ENCODE measurements around the gene TBC1D19.
A peak's percentile ranks its signal among the peaks of the same experiment; 100 is the strongest.
"Not testable (repeated sequence)": the region's sequence is repeated elsewhere in the genome, so short reads cannot be mapped to it uniquely, and the experiment has no call there.

The TBC1D19 gene

GRCh38 chr4:26583865-26584652 is at the start of gene TBC1D19:
Gene TBC1D19, plus strand, starts transcription at chr4:26584084. Its CDS starts 110 bp downstream, at chr4:26584194.
- peak; percentile 93 for DNase-seq (ENCODE audit: low spot score)

GRCh38 chr4:26542991-26543390 is 40.9 kb upstream of the TBC1D19 start:
- DNase-seq (ENCODE audit: low spot score): no peak

GRCh38 chr4:26544421-26544820 is 39.5 kb upstream of the TBC1D19 start:
- DNase-seq (ENCODE audit: low spot score): no peak

DNA sequence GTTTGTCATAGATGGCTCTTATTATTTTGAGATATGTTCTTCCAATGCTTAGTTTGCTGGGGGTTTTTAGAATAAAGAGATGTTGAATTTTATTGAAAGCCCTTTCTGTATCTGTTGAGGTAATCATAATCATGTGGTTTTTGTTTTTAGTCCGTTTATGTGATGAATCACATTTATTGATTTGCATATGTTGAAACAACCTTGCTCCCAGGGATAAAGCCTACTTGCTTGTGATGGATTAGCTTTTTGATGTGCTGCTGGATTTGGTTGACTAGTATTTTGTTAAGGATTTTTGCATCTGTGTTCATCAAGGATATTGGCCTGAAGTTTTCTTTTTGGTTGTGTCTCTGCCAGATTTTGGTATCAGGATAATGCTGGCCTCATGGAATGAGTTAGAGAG is 35.5 kb upstream of the TBC1D19 start:
- DNase-seq (ENCODE audit: low spot score): not testable (repeated sequence)

- DNase-seq (ENCODE audit: low spot score): no peak
Observed at GRCh38 chr4:26557164-26557563, 26.7 kb upstream of the TBC1D19 start.

DNA sequence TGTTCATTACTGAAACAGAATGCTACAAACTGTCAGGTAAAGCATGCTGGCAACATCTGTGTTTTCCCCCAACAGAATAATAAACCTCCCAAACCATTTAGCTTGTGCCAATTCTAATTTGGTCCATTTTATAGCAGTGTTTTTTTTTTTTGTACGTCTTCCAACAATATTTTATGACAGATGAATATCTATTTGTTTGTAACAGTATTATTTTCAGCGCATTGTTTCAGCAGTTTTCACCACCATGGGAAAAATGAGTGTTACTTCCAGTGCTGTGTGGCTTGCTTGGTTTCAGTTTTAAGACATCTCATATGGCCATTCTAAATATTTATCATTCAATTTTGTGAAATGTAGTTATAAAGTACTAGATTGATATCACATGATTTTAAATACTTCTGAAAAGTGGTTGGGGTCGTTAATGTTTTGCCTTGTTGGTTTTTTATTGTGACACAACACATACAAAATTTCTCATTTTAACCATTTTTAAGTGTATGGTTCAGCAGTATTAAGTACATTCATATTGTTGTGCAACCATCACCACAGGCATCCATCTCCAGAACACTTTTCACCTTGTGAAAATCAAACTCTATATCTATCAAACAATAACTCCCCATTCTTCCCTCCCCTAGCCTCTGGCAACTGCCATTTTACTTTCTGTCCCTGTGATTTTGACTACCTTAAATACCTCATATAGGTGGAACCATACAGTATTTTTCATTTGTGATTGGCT is 25.6 kb upstream of the TBC1D19 start:
- DNase-seq (ENCODE audit: low spot score): no peak

DNA sequence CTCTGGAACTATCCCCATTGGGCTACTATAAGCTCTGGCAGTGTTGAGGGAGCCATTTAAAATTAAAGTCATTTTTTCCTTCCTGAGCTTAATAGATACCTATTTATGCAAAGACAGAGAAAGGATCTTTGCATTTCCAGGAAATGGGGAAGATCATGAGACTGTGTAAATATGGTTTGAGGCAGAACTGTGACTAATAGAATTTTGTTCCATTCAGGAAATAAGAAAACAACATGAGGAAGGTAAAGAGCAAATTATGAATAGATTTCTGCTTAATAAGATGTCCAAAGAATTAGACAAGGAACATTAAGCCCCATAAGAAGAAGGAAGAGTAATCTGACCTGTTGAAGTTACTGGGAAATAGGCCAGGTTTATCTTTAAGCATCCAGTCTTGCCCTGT is 17.8 kb upstream of the TBC1D19 start:
- DNase-seq (ENCODE audit: low spot score): no peak

DNA sequence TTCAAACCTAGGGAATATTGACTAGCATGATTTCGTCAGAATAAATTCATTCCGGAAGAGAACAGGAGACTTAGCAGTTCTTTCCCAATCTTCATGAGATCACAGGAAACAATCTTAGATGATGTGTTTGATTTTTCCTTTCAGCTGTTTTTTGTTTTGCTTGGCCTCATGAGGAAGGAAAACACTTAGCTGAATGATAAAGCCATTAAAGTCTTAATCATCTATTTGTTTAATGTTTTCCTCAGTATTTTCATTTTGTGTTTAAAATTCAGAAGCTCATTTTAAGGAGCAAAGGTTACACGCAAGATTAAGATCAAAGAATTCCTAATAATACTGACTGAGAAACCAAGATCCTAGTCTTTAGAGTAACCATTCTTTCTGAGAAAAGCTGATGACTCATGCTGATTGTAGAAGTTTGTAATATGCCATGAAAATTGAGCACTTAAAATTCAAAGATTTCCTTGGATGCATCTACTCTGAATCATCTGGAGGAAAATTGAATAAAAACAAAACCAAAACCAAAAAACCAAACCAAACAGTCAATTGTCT is 15.4 kb upstream of the TBC1D19 start:
- DNase-seq (ENCODE audit: low spot score): no peak

GRCh38 chr4:26570596-26570995 is 13.3 kb upstream of the TBC1D19 start:
- no peak for DNase-seq (ENCODE audit: low spot score)

- no peak for DNase-seq (ENCODE audit: low spot score)
Observed at GRCh38 chr4:26573389-26573794, 10.5 kb upstream of the TBC1D19 start.

GRCh38 chr4:26574563-26574962 is 9.3 kb upstream of the TBC1D19 start:
- DNase-seq (ENCODE audit: low spot score): no peak

DNA sequence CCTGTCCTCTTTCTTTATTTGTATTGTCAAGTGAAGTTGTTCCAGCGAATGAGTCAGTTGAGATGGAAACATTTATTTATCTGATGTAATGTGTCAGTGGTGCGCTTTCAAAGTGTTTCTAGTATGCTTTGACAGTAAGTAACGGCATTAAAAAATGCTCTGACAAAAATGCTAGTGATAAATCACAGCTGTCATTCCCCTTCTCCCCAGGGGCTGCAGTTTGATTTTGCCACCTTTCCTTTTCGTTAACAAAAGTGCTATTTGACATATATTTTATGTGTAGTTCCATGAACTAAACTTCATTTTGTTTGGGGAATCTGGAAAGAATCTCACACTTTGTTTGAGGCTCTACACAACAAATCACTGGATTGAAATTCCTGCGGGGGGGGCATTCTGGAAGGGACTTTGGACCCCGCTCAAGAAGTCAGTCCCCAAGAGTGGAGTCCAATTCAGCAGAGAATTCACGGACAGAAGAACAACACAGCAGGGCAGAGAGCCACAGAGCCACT is 7.6 kb upstream of the TBC1D19 start:
- no peak for DNase-seq (ENCODE audit: low spot score)

DNA sequence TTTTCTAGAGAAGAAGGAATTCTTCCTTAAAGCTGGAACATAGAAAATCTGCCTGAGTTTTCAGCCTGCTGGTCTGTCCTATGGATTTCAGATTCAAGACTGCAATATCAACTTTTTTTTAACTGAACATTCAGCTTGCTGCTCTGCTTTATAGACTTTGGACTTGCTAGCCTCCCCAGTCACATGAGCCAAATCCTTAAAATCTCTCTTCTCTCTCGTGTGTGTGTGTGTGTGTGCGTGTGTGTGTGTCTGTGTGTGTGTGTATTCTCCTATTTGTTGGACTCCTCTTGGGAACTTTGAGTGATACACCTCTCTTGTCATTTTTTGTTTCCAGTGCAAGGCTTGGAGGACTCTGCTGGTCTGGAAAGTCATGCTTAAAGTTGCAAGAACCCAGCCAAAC is 6.8 kb upstream of the TBC1D19 start:
- no peak for DNase-seq (ENCODE audit: low spot score)

GRCh38 chr4:26579169-26579568 is 4.7 kb upstream of the TBC1D19 start:
- DNase-seq (ENCODE audit: low spot score): no peak

GRCh38 chr4:26581341-26581740 is 2.5 kb upstream of the TBC1D19 start:
- not testable (repeated sequence) for DNase-seq (ENCODE audit: low spot score)

DNA sequence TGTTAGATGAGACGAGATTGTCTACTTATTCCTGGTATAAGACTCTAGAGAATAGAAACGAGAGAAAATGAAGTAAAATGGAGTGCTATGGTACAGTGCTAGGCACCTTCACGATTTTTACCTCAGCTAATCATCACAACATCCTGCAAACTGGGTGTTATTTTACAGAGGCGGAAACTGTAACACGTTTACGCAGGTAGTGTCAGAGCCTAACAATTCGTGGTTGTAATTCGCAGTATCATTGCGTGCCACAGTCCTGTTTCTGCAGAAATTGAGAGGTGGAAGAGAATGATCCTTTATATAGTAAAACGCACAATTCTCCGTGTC is 383 bp upstream of the TBC1D19 start:
- DNase-seq (ENCODE audit: low spot score): no peak

DNA sequence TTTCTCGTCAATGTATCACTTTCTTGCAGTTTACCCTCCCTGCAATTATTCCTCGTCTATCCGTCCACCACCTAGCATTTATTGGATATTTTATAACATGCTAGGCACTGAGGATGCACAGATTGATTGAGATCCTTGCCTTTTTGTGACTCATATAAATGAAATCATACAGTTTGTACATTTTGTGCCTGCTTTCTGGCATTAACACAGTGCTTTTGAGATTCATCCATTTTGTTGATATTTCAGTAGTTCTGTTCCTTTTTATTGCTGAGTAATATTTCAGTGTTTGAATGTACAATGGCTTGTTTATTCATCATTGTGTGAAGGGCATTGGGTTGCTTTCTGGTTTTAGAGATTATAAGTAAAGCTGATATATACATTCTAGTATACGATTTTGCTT is 841 bp downstream of the TBC1D19 start:
- no peak for DNase-seq (ENCODE audit: low spot score)

- DNase-seq (ENCODE audit: low spot score): no peak
Observed at GRCh38 chr4:26589705-26590104, 5.8 kb downstream of the TBC1D19 start.

- DNase-seq (ENCODE audit: low spot score): no peak
Observed at GRCh38 chr4:26590639-26591038, 6.8 kb downstream of the TBC1D19 start.

DNA sequence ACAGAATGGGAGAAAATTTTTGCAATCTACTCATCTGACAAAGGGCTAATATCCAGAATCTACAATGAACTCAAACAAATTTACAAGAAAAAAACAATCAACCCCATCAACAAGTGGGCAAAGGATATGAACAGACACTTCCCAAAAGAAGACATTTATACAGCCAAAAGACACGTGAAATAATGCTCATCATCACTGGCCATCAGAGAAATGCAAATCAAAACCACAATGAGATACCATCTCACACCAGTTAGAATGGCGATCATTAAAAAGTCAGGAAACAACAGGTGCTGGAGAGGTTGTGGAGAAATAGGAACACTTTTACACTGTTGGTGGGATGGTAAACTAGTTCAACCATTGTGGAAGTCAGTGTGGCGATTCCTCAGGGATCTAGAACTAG is 9.7 kb downstream of the TBC1D19 start:
- not testable (repeated sequence) for DNase-seq (ENCODE audit: low spot score)

- no peak for DNase-seq (ENCODE audit: low spot score)
Observed at GRCh38 chr4:26594371-26594770, 10.5 kb downstream of the TBC1D19 start.

GRCh38 chr4:26594778-26595177 is 10.9 kb downstream of the TBC1D19 start:
- no peak for DNase-seq (ENCODE audit: low spot score)

DNA sequence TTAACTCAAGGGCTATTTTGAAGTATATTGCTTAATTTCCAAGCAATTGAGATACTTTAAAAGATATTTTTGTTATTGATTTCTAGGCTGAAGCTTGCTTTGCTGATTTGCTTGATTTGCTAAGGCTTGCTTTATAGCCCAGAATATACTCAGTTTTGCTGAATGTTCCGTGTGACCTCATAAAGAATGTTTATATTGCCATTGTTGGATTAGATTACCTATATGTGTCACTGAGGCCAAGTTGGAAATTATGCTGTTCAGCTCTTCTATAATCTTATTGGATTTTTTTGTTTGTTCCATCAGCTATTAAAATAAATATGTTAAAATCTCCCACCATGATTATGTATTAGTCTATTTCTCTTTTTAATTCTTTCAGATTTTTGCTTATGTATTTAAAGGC is 13.0 kb downstream of the TBC1D19 start:
- no peak for DNase-seq (ENCODE audit: low spot score)

Data from ecto neural progenitor cell (in vitro differentiated cells).